Breast epithelium (tissue), 3 donors: Measurements from ENCODE around the gene TGM5.

Source experiments
- POLR2A ChIP-seq: fragments of 450-650 bp; IDR thresholded peaks from one replicate; pipeline ENCODE4 v1.6.1; 2016; ENCODE audit warnings: antibody characterized with exemption, mild to moderate bottlenecking, moderate library complexity
- POLR2AphosphoS5 ChIP-seq, 3 donors: sonication (generic); formaldehyde crosslinking; IDR thresholded peaks; one replicate each; pipeline ENCODE4 v1.6.1; 2017; ENCODE audit warnings: antibody characterized with exemption in 3 of 3
- TF ChIP-seq, protein P1 (sequence below), 3 donors: fragments of 450-650 bp; IDR thresholded peaks; one replicate each; pipeline ENCODE4 v1.5.1; 2016 to 2017; ENCODE audit warnings: antibody characterized with exemption in 3 of 3, mild to moderate bottlenecking in 3 of 3, moderate library complexity in 3 of 3

DNA sequence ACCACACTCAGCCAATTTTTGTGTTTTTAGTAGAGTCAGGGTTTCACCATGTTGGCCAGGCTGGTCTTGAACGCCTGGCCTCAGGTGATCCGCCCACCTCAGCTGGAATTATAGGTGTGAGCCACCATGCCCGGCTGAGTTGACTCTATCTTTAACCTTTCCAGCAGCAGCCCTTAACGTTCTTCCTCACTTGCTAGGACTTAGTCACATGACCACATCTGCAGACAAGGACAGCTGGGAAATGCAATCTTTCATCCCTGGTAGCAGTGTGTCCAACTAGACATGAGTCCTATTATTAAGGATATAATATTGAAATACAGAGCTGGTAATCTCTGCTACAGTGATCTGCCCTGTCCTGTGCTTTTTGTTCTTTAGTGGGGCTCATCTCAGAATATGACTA lies 45.6 kb upstream of the TGM5 start:
- TF ChIP-seq, protein P1, sequence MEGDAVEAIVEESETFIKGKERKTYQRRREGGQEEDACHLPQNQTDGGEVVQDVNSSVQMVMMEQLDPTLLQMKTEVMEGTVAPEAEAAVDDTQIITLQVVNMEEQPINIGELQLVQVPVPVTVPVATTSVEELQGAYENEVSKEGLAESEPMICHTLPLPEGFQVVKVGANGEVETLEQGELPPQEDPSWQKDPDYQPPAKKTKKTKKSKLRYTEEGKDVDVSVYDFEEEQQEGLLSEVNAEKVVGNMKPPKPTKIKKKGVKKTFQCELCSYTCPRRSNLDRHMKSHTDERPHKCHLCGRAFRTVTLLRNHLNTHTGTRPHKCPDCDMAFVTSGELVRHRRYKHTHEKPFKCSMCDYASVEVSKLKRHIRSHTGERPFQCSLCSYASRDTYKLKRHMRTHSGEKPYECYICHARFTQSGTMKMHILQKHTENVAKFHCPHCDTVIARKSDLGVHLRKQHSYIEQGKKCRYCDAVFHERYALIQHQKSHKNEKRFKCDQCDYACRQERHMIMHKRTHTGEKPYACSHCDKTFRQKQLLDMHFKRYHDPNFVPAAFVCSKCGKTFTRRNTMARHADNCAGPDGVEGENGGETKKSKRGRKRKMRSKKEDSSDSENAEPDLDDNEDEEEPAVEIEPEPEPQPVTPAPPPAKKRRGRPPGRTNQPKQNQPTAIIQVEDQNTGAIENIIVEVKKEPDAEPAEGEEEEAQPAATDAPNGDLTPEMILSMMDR (IDR thresholded peaks at IDR 0.05) = no peak
- TF ChIP-seq POLR2A = no peak
- TF ChIP-seq POLR2AphosphoS5 (IDR thresholded peaks at IDR 0.05) = no peak
